Fibroblast of pulmonary artery (primary cell): Measurements from ENCODE around the gene GEMIN2.
"Not testable (repeated sequence)": the region's sequence is repeated elsewhere in the genome, so short reads cannot be mapped to it uniquely, and the experiment has no call there.

Experiments
- DNase-seq: peaks from one replicate; pipeline ENCODE4 v3.0.0-alpha.2; 2010; ENCODE audit warnings: low read depth
- H3K4me3 ChIP-seq: replicated peaks from 2 replicates; pipeline ENCODE4 v1.5.1; 2011; ENCODE audit warnings: low read depth, mild to moderate bottlenecking, control low read depth, low read length, moderate library complexity
- TF ChIP-seq, protein P1 (sequence below): IDR thresholded peaks from 2 replicates; pipeline ENCODE4 v1.5.1; 2011; ENCODE audit warnings: mild to moderate bottlenecking, control low read depth, low read length, inconsistent platforms; ENCODE audit errors: missing control alignments

Gene GEMIN2

DNA sequence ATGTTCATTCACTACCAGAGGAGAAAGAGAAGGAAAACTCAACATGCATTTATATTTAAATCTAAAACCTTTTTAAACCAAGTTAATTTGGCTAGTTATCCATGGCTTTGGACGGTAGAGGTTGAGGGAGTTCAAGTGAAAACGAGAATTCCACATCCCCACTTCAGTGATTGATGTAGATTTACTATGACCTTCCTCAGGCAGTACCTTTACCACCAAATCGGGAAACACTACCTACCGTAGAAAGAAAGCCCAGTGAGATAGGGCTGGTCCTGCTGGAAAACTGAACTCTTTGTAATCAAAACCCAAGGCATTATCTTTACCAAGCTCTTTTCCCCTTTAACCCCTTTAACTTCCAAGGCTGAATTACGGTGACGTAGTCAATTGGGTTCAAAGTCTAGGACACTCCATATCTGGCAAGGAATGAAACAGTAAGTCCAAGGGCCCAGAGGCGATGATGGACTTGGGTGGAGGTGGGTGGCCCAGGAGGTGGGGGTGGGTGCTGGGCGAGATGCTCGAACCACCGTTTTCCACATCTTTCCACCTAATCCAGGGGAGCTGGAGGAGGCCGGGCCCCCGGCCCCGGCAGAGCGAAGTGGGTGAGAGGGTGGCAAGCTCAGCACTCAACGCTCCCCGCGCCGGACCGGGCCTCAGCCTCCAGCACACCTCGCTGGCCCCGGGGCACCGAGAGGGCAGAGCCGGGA lies 11.7 kb upstream of the GEMIN2 start:
- peak; percentile 45 for DNase-seq
- TF ChIP-seq, protein P1, sequence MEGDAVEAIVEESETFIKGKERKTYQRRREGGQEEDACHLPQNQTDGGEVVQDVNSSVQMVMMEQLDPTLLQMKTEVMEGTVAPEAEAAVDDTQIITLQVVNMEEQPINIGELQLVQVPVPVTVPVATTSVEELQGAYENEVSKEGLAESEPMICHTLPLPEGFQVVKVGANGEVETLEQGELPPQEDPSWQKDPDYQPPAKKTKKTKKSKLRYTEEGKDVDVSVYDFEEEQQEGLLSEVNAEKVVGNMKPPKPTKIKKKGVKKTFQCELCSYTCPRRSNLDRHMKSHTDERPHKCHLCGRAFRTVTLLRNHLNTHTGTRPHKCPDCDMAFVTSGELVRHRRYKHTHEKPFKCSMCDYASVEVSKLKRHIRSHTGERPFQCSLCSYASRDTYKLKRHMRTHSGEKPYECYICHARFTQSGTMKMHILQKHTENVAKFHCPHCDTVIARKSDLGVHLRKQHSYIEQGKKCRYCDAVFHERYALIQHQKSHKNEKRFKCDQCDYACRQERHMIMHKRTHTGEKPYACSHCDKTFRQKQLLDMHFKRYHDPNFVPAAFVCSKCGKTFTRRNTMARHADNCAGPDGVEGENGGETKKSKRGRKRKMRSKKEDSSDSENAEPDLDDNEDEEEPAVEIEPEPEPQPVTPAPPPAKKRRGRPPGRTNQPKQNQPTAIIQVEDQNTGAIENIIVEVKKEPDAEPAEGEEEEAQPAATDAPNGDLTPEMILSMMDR: no peak
- H3K4me3 ChIP-seq: peak overlapping the region; percentile 88

DNA sequence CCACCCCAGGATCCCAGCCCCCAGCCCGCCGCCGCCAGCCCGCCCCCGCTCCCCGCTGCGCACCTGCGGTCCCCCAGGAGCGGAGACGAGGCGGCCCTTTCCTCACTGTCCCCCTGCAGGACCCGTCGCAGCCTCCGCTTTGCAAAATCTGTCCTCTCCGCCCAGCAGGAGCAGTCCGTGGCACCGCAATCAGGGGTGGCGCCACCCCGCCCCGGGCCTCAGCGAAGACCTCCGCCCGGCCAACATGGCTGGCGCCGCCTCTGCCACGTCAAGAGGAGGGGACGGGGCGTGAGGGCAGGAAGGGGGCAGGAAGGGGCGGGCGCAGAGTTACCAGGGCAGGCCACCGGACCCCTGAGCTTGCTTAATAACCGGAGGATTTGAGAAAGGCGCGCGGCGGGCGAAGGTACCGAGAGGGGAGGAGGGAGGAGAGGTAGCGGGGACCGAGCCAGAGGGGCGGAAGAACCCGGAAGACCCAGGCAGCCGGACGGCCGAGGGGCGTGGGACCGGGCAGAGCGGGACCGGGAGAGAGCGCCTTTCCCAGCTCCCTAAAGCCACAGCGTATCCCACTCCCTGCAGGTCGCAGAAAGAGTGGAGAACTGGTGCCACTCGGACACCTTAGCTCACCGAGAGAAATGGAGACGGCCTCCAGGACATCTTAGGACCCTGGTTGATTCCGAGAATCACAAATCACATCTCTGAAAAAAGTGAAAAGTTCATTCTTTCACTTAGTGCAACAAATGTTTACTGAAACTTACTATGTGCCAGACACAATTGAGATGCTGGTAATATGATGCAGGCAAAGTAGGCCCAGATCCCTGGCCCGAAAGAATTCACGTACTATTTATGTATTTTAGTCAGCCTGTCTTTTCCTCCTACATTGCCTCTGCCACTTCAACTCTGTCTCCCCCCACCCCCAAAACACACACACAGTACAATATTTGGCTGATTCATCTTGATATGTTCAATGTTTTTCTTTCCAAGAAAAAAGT lies 10.9 kb upstream of the GEMIN2 start, which contains the start of gene SEC23A:
TSS of gene SEC23A (minus strand) at position 267 of the 989 bp plus-strand sequence. CDS start 7,117 bp downstream, outside the sequence.
- H3K4me3 ChIP-seq: peak within 1 kb of the TSS; percentile 88
- DNase-seq: peak; percentile 88
- TF ChIP-seq, protein P1: no peak

DNA sequence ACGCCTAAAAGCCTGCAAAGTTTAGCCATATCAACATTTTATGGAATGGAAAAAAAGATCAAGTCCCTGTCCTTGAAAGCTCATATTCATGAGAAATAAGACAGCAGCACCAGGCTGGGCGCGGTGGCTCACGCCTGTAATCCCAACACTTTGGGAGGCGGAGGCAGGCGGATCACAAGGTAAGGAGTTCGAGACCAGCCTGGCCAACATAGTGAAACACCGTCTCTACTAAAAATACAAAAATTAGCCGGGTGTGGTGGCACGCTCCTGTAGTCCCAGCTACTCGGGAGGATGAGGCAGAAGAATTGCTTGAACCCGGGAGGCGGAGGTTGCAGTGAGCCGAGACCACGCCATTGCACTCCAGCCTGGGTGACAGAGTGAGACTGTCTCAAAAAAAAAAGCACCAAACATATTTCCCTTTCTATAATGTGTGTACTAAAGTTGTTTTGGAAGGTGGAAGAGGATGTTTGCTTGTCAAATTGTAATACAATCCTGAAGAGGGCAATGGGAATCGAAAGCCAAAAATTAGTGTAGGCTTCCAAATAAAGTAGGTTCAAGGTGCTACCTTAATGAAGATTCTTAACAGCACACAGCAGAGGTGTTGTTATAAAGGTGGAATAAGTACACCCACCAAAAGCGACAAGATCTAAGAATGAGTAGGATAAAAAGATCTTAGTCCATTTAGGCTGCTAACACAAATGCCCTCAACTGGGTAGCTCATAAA lies 9.9 kb upstream of the GEMIN2 start:
- peak overlapping the region; percentile 88 for H3K4me3 ChIP-seq
- DNase-seq: not testable (repeated sequence)

DNA sequence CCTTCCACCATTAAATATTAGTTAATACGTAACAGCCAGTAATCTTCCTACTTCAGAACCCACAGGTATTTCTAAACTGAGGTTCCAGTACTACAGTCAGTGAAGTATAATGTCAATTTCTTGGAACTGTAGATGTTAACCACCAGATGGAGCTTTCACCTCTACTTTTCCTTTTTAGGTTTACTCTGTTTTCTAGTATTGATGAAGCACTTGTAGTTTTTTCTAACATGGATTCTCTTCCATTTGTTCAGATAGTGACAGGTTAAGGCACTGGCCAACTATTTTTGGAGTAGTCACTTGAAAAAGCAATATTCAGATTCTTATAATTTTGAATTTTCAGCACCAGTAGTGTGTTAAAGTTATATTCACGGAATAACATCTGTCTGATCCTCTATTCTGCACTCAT lies 6.5 kb upstream of the GEMIN2 start:
- H3K4me3 ChIP-seq: no peak overlapping the region
- TF ChIP-seq, protein P1: peak; percentile 60
- DNase-seq: peak; percentile 71

DNA sequence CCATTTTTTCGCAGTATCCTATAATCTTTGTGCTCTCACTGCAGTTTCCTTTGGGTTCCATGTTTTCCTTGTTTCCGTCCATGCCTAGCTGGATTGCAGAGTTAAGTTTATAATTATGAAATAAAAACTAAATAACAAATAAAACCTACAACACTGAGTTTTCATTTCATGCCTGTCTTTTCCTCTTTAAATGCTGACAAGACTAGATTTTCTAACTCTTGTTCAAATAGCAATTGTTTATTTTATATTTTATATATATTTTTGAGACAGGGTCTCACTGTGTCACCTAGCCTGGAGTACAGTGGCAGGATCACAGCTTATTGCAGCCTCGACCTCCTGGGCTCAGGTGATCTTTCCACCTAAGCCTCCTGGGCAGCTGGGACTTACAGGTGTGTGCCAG lies 5.3 kb upstream of the GEMIN2 start:
- H3K4me3 ChIP-seq: no peak overlapping the region
- DNase-seq: no peak
- TF ChIP-seq, protein P1: no peak

DNA sequence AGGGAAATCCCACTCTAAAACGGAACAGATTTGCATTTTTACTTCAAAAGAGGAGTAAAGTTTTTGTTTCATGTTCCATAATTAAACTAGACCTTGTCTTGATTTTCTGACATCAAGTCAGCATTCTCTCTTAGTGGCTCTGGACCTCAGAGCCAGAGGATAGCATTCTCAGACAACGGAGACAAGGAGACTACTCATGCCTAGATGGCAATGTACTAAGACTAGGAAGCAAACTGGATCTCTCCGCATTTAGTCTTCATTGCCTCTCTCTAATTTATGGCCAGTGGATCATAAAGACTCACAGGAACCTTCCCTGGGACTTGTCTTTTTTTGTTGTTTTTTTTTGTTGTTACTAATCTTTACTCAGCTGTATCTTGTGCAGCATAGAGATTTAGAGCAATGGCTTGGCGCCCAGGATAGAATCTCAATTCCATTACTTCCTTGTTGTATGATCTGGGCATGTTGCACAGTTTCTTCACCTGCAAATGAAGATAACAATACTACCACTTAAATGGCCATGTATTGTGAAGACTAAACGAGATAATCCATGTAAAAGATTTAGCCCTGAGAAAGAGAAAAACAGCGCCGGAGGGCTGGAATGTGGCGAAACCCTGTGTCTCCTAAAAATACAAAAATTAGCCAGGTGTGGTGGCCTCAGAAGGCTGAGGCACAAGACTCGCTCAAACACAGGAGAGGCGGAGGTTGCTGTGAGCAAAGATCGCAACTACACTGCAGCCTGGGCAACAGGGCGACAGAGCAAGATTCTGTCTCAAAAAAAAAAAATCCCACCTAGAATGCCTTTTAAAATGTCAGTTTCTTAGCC lies 4.0 kb upstream of the GEMIN2 start:
- no peak overlapping the region for H3K4me3 ChIP-seq
- DNase-seq: no peak
- TF ChIP-seq, protein P1: no peak
